Activated naive CD8-positive, alpha-beta T cell treated with anti-CD3 and anti-CD28 coated beads, Interleukin-2, amount 10 ng/mL, durations not matched to agents 7 days and 5 days (primary cell): Measurements from ENCODE around the gene SLCO4C1. TPM values are rescaled to one million over a fixed set of nuclear protein-coding genes. Genes with fewer than 3 reads are reported as not detected.
"Not testable (repeated sequence)": the region's sequence is repeated elsewhere in the genome, so short reads cannot be mapped to it uniquely, and the experiment has no call there.

ENCODE experiments used
- ATAC-seq: fragments of 150-1000 bp; cut with Tn5 transposase; one replicate; pipeline ENCODE4 v1.10.0; 2021; ENCODE audit warnings: low read depth, moderate library complexity
- POLR2A ChIA-PET: fragments of 350-600 bp; sonication (Branson Sonifier 250); formaldehyde crosslinking; loops from one replicate; lab custom pipeline; 2021; ENCODE audit warnings: antibody characterized with exemption; lab: Charles Lee
- DNase-seq: peaks from one replicate; pipeline ENCODE4 v3.0.0; 2021
- H3K27ac Mint-ChIP-seq: one replicate; pipeline ENCODE4 v1.8.0; 2022; ENCODE audit warnings: mild to moderate bottlenecking, mixed read lengths
- H3K27me3 Mint-ChIP-seq: one replicate; pipeline ENCODE4 v1.8.0; 2022; ENCODE audit warnings: mild to moderate bottlenecking, moderate library complexity, mixed read lengths
- H3K36me3 Mint-ChIP-seq: one replicate; pipeline ENCODE4 v1.8.0; 2021; ENCODE audit warnings: mild to moderate bottlenecking, mixed read lengths
- H3K4me1 Mint-ChIP-seq: one replicate; pipeline ENCODE4 v1.8.0; 2021; ENCODE audit warnings: mixed read lengths
- H3K4me3 Mint-ChIP-seq: one replicate; pipeline ENCODE4 v1.8.0; 2022; ENCODE audit warnings: mild to moderate bottlenecking, moderate library complexity, mixed read lengths
- H3K9me3 Mint-ChIP-seq: one replicate; pipeline ENCODE4 v1.8.0; 2021; ENCODE audit warnings: mixed read lengths
- total RNA-seq, 2 experiments: library from RNA; stranded (reverse); gene quantifications; one replicate each; pipeline ENCODE4 v1.2.3, GENCODE V29; 2021

Gene SLCO4C1, protein sequence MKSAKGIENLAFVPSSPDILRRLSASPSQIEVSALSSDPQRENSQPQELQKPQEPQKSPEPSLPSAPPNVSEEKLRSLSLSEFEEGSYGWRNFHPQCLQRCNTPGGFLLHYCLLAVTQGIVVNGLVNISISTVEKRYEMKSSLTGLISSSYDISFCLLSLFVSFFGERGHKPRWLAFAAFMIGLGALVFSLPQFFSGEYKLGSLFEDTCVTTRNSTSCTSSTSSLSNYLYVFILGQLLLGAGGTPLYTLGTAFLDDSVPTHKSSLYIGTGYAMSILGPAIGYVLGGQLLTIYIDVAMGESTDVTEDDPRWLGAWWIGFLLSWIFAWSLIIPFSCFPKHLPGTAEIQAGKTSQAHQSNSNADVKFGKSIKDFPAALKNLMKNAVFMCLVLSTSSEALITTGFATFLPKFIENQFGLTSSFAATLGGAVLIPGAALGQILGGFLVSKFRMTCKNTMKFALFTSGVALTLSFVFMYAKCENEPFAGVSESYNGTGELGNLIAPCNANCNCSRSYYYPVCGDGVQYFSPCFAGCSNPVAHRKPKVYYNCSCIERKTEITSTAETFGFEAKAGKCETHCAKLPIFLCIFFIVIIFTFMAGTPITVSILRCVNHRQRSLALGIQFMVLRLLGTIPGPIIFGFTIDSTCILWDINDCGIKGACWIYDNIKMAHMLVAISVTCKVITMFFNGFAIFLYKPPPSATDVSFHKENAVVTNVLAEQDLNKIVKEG
- total RNA-seq: under 1 TPM; 0.40 to 0.42 TPM

GRCh38 chr5:102296178-102296817 is at the start of gene SLCO4C1:
Gene SLCO4C1 (minus strand): TSS chr5:102296284. CDS start chr5:102296262, 22 bp downstream.
- DNase-seq (peak; percentile 77), ATAC-seq (peak; percentile 94)
- Mint-ChIP-seq H3K4me3 (peak within 1 kb of the TSS; percentile 85), H3K27ac (peak within 1 kb of the TSS; percentile 64), H3K36me3 (no peaks in the 10 kb centered on the region), H3K4me1 (peaks cover 20% of the 10 kb centered on the region), H3K9me3 (no peaks in the 10 kb centered on the region), H3K27me3 (peaks cover 15% of the 10 kb centered on the region)
- POLR2A ChIA-PET: interaction anchor here (1.0 to 1.3 kb wide), 2 partner anchors 15 to 824 kb away, joined by 3 read pairs; partner anchors contain the start of genes GIN1 and PPIP5K2

- no peak overlapping the region for H3K27ac Mint-ChIP-seq
- no peaks in the 10 kb centered on the region for H3K27me3 Mint-ChIP-seq
- DNase-seq: no peak
- H3K9me3 Mint-ChIP-seq: no peaks in the 10 kb centered on the region
- no peaks in the 10 kb centered on the region for H3K4me1 Mint-ChIP-seq
- POLR2A ChIA-PET: no interaction called here
- no peak overlapping the region for H3K4me3 Mint-ChIP-seq
- H3K36me3 Mint-ChIP-seq: no peaks in the 10 kb centered on the region
- ATAC-seq: no peak
Observed at GRCh38 chr5:102341681-102342288, 45.7 kb upstream of the SLCO4C1 start.

DNA sequence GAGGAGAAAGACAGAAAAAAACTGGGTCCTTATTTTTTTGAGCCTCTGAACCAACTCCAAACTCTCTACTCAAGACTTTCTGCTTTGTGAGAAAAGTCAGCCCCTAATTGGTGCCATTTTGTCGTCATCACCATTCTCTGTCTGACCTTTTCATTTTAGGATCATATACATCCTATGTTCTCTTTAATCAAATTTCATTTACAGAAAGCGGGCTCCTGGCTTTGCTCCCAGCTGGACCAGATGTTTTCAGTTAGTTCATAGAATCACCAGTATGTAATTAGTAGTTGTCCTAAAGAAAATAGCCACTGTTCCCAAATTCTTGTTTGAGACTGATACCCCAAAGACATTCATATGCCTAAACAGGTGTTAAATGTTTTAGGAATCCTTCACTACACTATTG is 28.6 kb upstream of the SLCO4C1 start:
- H3K9me3 Mint-ChIP-seq: no peaks in the 10 kb centered on the region
- ATAC-seq (no peak), DNase-seq (no peak)
- POLR2A ChIA-PET: no interaction called here
- no peak overlapping the region for H3K27ac Mint-ChIP-seq
- H3K4me3 Mint-ChIP-seq: no peak overlapping the region
- no peaks in the 10 kb centered on the region for H3K4me1 Mint-ChIP-seq
- peaks cover 2% of the 10 kb centered on the region for H3K27me3 Mint-ChIP-seq
- H3K36me3 Mint-ChIP-seq: no peaks in the 10 kb centered on the region

- POLR2A ChIA-PET, H3K9me3 Mint-ChIP-seq, H3K4me3 Mint-ChIP-seq, H3K36me3 Mint-ChIP-seq, ATAC-seq, DNase-seq, H3K27me3 Mint-ChIP-seq, H3K27ac Mint-ChIP-seq, H3K4me1 Mint-ChIP-seq: not testable (repeated sequence)
Observed at GRCh38 chr5:102318801-102319200, 22.7 kb upstream of the SLCO4C1 start.

GRCh38 chr5:102314328-102314727 is 18.2 kb upstream of the SLCO4C1 start:
- H3K9me3 Mint-ChIP-seq: peaks cover 1% of the 10 kb centered on the region
- POLR2A ChIA-PET: no interaction called here
- no peak for ATAC-seq

GRCh38 chr5:102313912-102314311 is 17.8 kb upstream of the SLCO4C1 start:
- POLR2A ChIA-PET: no interaction called here
- no peaks in the 10 kb centered on the region for H3K4me1 Mint-ChIP-seq
- H3K9me3 Mint-ChIP-seq: peaks cover 1% of the 10 kb centered on the region
- no peak for ATAC-seq
- no peaks in the 10 kb centered on the region for H3K36me3 Mint-ChIP-seq
- DNase-seq: no peak
- no peak overlapping the region for H3K27ac Mint-ChIP-seq
- peaks cover 6% of the 10 kb centered on the region for H3K27me3 Mint-ChIP-seq
- H3K4me3 Mint-ChIP-seq: no peak overlapping the region

More at GRCh38 chr5:102314328-102314727, 18.2 kb upstream of the SLCO4C1 start:
- Mint-ChIP-seq H3K4me3 (no peak overlapping the region), H3K27ac (no peak overlapping the region), H3K36me3 (no peaks in the 10 kb centered on the region), H3K27me3 (peaks cover 6% of the 10 kb centered on the region), H3K4me1 (no peaks in the 10 kb centered on the region)
- DNase-seq: no peak

DNA sequence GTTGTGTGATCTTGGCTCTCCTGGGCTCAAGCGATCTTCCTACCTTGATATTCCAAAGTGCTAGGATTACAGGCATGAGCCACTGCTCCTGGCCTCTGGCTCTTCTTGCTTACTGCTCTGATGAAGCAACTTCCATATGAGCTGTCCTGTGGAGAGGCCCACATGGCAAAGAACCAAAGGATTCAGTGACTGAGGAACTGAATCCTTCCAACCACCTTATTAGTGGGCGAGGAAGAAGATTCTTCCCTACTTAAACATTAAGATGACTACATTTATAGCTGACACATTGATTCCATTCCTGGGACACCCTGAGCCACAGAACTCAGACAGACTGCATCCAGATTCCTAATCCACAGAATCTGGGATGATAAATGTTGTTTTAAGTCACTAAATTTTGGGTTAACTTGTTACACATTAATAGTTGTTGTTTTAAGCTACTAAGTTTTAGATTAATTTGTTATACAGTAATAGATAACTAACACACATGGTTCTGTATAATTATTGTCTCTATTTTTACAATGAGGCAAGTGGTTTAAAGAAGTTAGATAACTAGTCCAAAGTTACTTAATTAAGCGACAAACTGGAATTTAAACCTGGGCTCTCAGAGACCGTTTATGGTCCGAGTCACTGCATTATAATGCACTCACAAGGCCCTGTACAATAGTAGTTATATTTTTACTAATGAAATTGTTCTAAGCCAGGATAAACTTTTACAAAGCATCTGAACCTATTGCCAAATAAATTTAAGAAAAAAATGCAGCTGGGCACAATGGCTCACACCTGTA is 16.7 kb upstream of the SLCO4C1 start:
- no peaks in the 10 kb centered on the region for H3K4me1 Mint-ChIP-seq
- H3K9me3 Mint-ChIP-seq: peaks cover 1% of the 10 kb centered on the region
- H3K27me3 Mint-ChIP-seq: peaks cover 4% of the 10 kb centered on the region
- no peaks in the 10 kb centered on the region for H3K36me3 Mint-ChIP-seq
- no peak overlapping the region for H3K4me3 Mint-ChIP-seq
- POLR2A ChIA-PET: no interaction called here
- DNase-seq (no peak), ATAC-seq (no peak)
- H3K27ac Mint-ChIP-seq: no peak overlapping the region

DNA sequence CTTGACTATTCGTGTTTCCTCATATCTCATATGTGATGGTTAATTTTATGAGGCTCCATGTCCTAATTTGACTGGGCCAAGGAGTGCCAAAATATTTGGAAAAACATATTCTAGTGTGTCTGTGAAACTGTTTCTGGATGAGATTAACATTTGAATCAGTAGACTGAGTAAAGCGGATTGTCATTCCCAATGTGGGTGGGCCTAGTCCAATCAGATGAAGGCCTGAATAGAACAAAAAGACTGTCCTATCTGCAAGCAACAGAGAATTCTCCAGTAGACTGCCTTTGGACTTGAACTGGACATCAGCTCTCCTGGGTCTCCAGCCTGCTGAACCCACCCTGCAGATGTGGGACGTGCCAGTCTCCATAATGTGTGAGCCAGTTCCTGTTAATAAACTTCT is 13.5 kb upstream of the SLCO4C1 start:
- POLR2A ChIA-PET: interaction anchor here (0.5 kb wide), 1 partner anchor 38 kb away, joined by 3 read pairs; no protein-coding TSS in a partner anchor
- no peak for ATAC-seq
- Mint-ChIP-seq H3K9me3 (peaks cover 1% of the 10 kb centered on the region), H3K27ac (no peak overlapping the region), H3K36me3 (no peaks in the 10 kb centered on the region), H3K4me3 (no peak overlapping the region), H3K4me1 (no peaks in the 10 kb centered on the region), H3K27me3 (no peaks in the 10 kb centered on the region)
- no peak for DNase-seq

- no peak for ATAC-seq
- peaks cover 1% of the 10 kb centered on the region for H3K9me3 Mint-ChIP-seq
- peaks cover 2% of the 10 kb centered on the region for H3K27me3 Mint-ChIP-seq
- POLR2A ChIA-PET: no interaction called here
- H3K27ac Mint-ChIP-seq: no peak overlapping the region
- no peaks in the 10 kb centered on the region for H3K4me1 Mint-ChIP-seq
- no peak overlapping the region for H3K4me3 Mint-ChIP-seq
- no peaks in the 10 kb centered on the region for H3K36me3 Mint-ChIP-seq
- DNase-seq: no peak
Observed at GRCh38 chr5:102307232-102307631, 11.1 kb upstream of the SLCO4C1 start.

DNA sequence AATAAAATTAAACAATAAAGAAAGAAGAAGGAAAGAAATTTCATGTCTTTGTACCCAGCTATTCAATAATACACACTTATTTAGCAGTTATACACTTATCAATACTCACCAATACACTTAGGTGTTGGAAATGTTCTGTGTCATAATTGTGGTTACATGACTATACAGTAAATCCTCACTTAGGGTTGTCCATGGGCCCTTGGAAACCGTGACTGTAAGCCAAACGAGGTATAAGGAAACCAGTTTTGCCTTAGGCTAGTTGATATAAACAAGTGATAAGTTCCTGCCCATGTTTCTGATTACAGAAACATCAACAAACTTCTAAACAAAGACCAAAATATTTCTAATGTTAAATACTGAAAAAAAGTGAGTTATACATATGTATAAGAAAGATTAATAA is 10.0 kb upstream of the SLCO4C1 start:
- Mint-ChIP-seq H3K4me3 (no peak overlapping the region), H3K4me1 (no peaks in the 10 kb centered on the region), H3K27me3 (peaks cover 2% of the 10 kb centered on the region), H3K36me3 (no peaks in the 10 kb centered on the region), H3K27ac (no peak overlapping the region), H3K9me3 (no peaks in the 10 kb centered on the region)
- DNase-seq (no peak), ATAC-seq (no peak)
- POLR2A ChIA-PET: no interaction called here

GRCh38 chr5:102295534-102296177 is 428 bp downstream of the SLCO4C1 start:
- DNase-seq: peak; percentile 31
- H3K36me3 Mint-ChIP-seq: no peaks in the 10 kb centered on the region
- H3K4me1 Mint-ChIP-seq: peaks cover 20% of the 10 kb centered on the region
- peak overlapping the region; percentile 85 for H3K4me3 Mint-ChIP-seq
- POLR2A ChIA-PET: interaction anchor here (1.0 to 1.3 kb wide), 2 partner anchors 14 to 825 kb away, joined by 3 read pairs; partner anchors contain the start of genes GIN1 and PPIP5K2
- peaks cover 15% of the 10 kb centered on the region for H3K27me3 Mint-ChIP-seq
- H3K27ac Mint-ChIP-seq: peak overlapping the region; percentile 64
- H3K9me3 Mint-ChIP-seq: no peaks in the 10 kb centered on the region
- ATAC-seq: no peak

DNA sequence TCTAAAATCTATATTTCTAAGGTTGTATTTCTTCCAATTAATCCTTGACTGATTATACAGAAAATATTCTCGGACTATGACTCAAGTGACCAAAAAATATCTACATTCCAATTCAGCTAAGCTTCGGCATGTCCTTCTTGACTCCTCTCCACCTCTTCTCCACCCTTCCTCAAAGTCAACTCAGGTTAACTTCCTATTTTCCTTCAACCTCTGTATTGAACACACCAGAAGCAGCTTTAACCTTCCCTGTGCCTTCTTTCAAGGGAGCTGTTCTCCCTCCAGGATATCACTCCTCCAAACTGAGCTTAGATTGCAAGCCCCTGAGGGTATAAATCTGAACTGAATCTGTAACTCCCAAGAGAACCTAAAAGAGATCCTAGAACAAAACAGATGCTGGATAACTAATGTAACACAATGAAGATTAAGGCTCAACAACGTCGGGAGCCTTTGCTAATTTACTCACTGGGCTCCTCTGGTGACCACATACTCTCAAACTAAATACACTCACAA is 1.1 kb downstream of the SLCO4C1 start:
- Mint-ChIP-seq H3K27ac (no peak overlapping the region), H3K4me3 (peak overlapping the region; percentile 85), H3K9me3 (no peaks in the 10 kb centered on the region), H3K4me1 (peaks cover 20% of the 10 kb centered on the region), H3K36me3 (no peaks in the 10 kb centered on the region), H3K27me3 (peaks cover 15% of the 10 kb centered on the region)
- DNase-seq: no peak
- POLR2A ChIA-PET: interaction anchor here (1.0 kb wide), 1 partner anchor 14 kb away, joined by 3 read pairs; no protein-coding TSS in a partner anchor
- no peak for ATAC-seq
